ENCODE data around the gene ATG9A.
A peak's percentile ranks its signal among the peaks of the same experiment; 100 is the strongest.
"Not testable (repeated sequence)": the region's sequence is repeated elsewhere in the genome, so short reads cannot be mapped to it uniquely, and the experiment has no call there.

Gene ATG9A

GRCh38 chr2:219269362-219270054, 40.1 kb upstream of the ATG9A start:
- peaks cover 5% of the 10 kb centered on the region for H3K27me3 ChIP-seq (replicated peaks; ENCODE audit: control insufficient read depth, insufficient read depth, low read length)
- H3K9me3 ChIP-seq (ENCODE audit: control insufficient read depth, low read length): no peaks in the 10 kb centered on the region
- no peaks in the 10 kb centered on the region for H3K36me3 ChIP-seq (ENCODE audit: control insufficient read depth, insufficient read depth, low read length, severe bottlenecking)
- H3K9ac ChIP-seq (ENCODE audit: low read length): no peak overlapping the region
- no peak overlapping the region for H3K4me3 ChIP-seq (ENCODE audit: low read length)
- H3K4me1 ChIP-seq (ENCODE audit: control insufficient read depth, insufficient read depth, low read length): peaks cover 8% of the 10 kb centered on the region
- no peak for DNase-seq (ENCODE audit: low read depth)

- peaks cover 5% of the 10 kb centered on the region for H3K27me3 ChIP-seq (replicated peaks; ENCODE audit: control insufficient read depth, insufficient read depth, low read length)
- H3K4me1 ChIP-seq (ENCODE audit: control insufficient read depth, insufficient read depth, low read length): peaks cover 5% of the 10 kb centered on the region
- H3K9me3 ChIP-seq (ENCODE audit: control insufficient read depth, low read length): no peaks in the 10 kb centered on the region
- H3K4me3 ChIP-seq (ENCODE audit: low read length): no peak overlapping the region
- H3K9ac ChIP-seq (ENCODE audit: low read length): no peak overlapping the region
- DNase-seq (ENCODE audit: low read depth): no peak
- no peaks in the 10 kb centered on the region for H3K36me3 ChIP-seq (ENCODE audit: control insufficient read depth, insufficient read depth, low read length, severe bottlenecking)
These were observed 38.9 kb upstream of the ATG9A start for GRCh38 chr2:219268294-219268693.

- Histone ChIP-seq H3K4me3 (ENCODE audit: low read length) (no peak overlapping the region), H3K36me3 (ENCODE audit: control insufficient read depth, insufficient read depth, low read length, severe bottlenecking) (no peaks in the 10 kb centered on the region), H3K27me3 (replicated peaks; ENCODE audit: control insufficient read depth, insufficient read depth, low read length) (peaks cover 5% of the 10 kb centered on the region), H3K4me1 (ENCODE audit: control insufficient read depth, insufficient read depth, low read length) (peaks cover 5% of the 10 kb centered on the region), H3K9ac (ENCODE audit: low read length) (no peak overlapping the region), H3K9me3 (ENCODE audit: control insufficient read depth, low read length) (no peaks in the 10 kb centered on the region)
- DNase-seq (ENCODE audit: low read depth): no peak
These were observed 37.5 kb upstream of the ATG9A start for GRCh38 chr2:219266886-219267285.

GRCh38 chr2:219266232-219266631, 36.8 kb upstream of the ATG9A start:
- Histone ChIP-seq H3K4me1 (ENCODE audit: control insufficient read depth, insufficient read depth, low read length) (peaks cover 5% of the 10 kb centered on the region), H3K9ac (ENCODE audit: low read length) (no peak overlapping the region), H3K9me3 (ENCODE audit: control insufficient read depth, low read length) (no peaks in the 10 kb centered on the region), H3K27me3 (replicated peaks; ENCODE audit: control insufficient read depth, insufficient read depth, low read length) (peaks cover 9% of the 10 kb centered on the region), H3K36me3 (ENCODE audit: control insufficient read depth, insufficient read depth, low read length, severe bottlenecking) (no peaks in the 10 kb centered on the region), H3K4me3 (ENCODE audit: low read length) (no peak overlapping the region)
- no peak for DNase-seq (ENCODE audit: low read depth)

GRCh38 chr2:219261024-219261855, 31.8 kb upstream of the ATG9A start:
- Histone ChIP-seq H3K36me3 (ENCODE audit: control insufficient read depth, insufficient read depth, low read length, severe bottlenecking) (no peaks in the 10 kb centered on the region), H3K4me1 (ENCODE audit: control insufficient read depth, insufficient read depth, low read length) (peaks cover 5% of the 10 kb centered on the region), H3K4me3 (ENCODE audit: low read length) (no peak overlapping the region), H3K27me3 (replicated peaks; ENCODE audit: control insufficient read depth, insufficient read depth, low read length) (peaks cover 12% of the 10 kb centered on the region), H3K9me3 (ENCODE audit: control insufficient read depth, low read length) (no peaks in the 10 kb centered on the region), H3K9ac (ENCODE audit: low read length) (no peak overlapping the region)
- no peak for DNase-seq (ENCODE audit: low read depth)

- H3K36me3 ChIP-seq (ENCODE audit: control insufficient read depth, insufficient read depth, low read length, severe bottlenecking); H3K4me3 ChIP-seq (ENCODE audit: low read length); H3K9ac ChIP-seq (ENCODE audit: low read length); H3K9me3 ChIP-seq (ENCODE audit: control insufficient read depth, low read length); H3K27me3 ChIP-seq (replicated peaks; ENCODE audit: control insufficient read depth, insufficient read depth, low read length); DNase-seq (ENCODE audit: low read depth): not testable (repeated sequence)
- H3K4me1 ChIP-seq (ENCODE audit: control insufficient read depth, insufficient read depth, low read length): peaks cover 14% of the 10 kb centered on the region
These were observed 29.5 kb upstream of the ATG9A start for GRCh38 chr2:219258942-219259341.

- Histone ChIP-seq H3K4me3 (ENCODE audit: low read length) (peak overlapping the region; percentile 81), H3K9me3 (ENCODE audit: control insufficient read depth, low read length) (no peaks in the 10 kb centered on the region), H3K36me3 (ENCODE audit: control insufficient read depth, insufficient read depth, low read length, severe bottlenecking) (peaks cover 3% of the 10 kb centered on the region), H3K9ac (ENCODE audit: low read length) (peak overlapping the region; percentile 61), H3K4me1 (ENCODE audit: control insufficient read depth, insufficient read depth, low read length) (peaks cover 35% of the 10 kb centered on the region), H3K27me3 (replicated peaks; ENCODE audit: control insufficient read depth, insufficient read depth, low read length) (no peaks in the 10 kb centered on the region)
- no peak for DNase-seq (ENCODE audit: low read depth)
These were observed 25.3 kb upstream of the ATG9A start for GRCh38 chr2:219254590-219255201.

GRCh38 chr2:219253753-219254589, 24.5 kb upstream of the ATG9A start, which contains the start of gene TUBA4A:
Gene TUBA4A (minus strand): TSS chr2:219253918. CDS start chr2:219253858, 60 bp downstream.
- Histone ChIP-seq H3K36me3 (ENCODE audit: control insufficient read depth, insufficient read depth, low read length, severe bottlenecking) (peaks cover 3% of the 10 kb centered on the region), H3K4me1 (ENCODE audit: control insufficient read depth, insufficient read depth, low read length) (peaks cover 42% of the 10 kb centered on the region), H3K27me3 (replicated peaks; ENCODE audit: control insufficient read depth, insufficient read depth, low read length) (no peaks in the 10 kb centered on the region), H3K9me3 (ENCODE audit: control insufficient read depth, low read length) (no peaks in the 10 kb centered on the region), H3K4me3 (ENCODE audit: low read length) (peak within 1 kb of the TSS; percentile 81), H3K9ac (ENCODE audit: low read length) (peak within 1 kb of the TSS; percentile 61)
- DNase-seq (ENCODE audit: low read depth): peak; percentile 72

- Histone ChIP-seq H3K9me3 (ENCODE audit: control insufficient read depth, low read length) (no peaks in the 10 kb centered on the region), H3K4me1 (ENCODE audit: control insufficient read depth, insufficient read depth, low read length) (peaks cover 46% of the 10 kb centered on the region), H3K4me3 (ENCODE audit: low read length) (peak within 1 kb of the TSS; percentile 81), H3K36me3 (ENCODE audit: control insufficient read depth, insufficient read depth, low read length, severe bottlenecking) (peaks cover 6% of the 10 kb centered on the region), H3K27me3 (replicated peaks; ENCODE audit: control insufficient read depth, insufficient read depth, low read length) (no peaks in the 10 kb centered on the region), H3K9ac (ENCODE audit: low read length) (peak within 1 kb of the TSS; percentile 61)
- peak; percentile 43 for DNase-seq (ENCODE audit: low read depth)
These were observed 23.7 kb upstream of the ATG9A start, which contains the start of gene TUBA4B for GRCh38 chr2:219252900-219253752. Gene TUBA4B (plus strand): TSS chr2:219253243. CDS start chr2:219253408, 165 bp downstream.

GRCh38 chr2:219252570-219252899, 23.1 kb upstream of the ATG9A start:
- Histone ChIP-seq H3K4me3 (ENCODE audit: low read length) (peak overlapping the region; percentile 81), H3K9me3 (ENCODE audit: control insufficient read depth, low read length) (no peaks in the 10 kb centered on the region), H3K36me3 (ENCODE audit: control insufficient read depth, insufficient read depth, low read length, severe bottlenecking) (peaks cover 12% of the 10 kb centered on the region), H3K4me1 (ENCODE audit: control insufficient read depth, insufficient read depth, low read length) (peaks cover 47% of the 10 kb centered on the region), H3K9ac (ENCODE audit: low read length) (no peak overlapping the region), H3K27me3 (replicated peaks; ENCODE audit: control insufficient read depth, insufficient read depth, low read length) (no peaks in the 10 kb centered on the region)
- no peak for DNase-seq (ENCODE audit: low read depth)

Data from adipocyte (in vitro differentiated cells).